Stimulated activated CD8-positive, alpha-beta memory T cell treated with anti-CD3 and anti-CD28 coated beads, Interleukin-7, amount 100 ng/mL, for 1 hour (primary cell): ENCODE data around the gene SH2D3C.
"Not testable (repeated sequence)": the region's sequence is repeated elsewhere in the genome, so short reads cannot be mapped to it uniquely, and the experiment has no call there.

Source experiments
- DNase-seq, 2 donors: peaks; one replicate each; pipeline ENCODE4 v3.0.0-alpha.2; 2020; ENCODE audit warnings: low read depth in 2 of 2

Gene SH2D3C

DNA sequence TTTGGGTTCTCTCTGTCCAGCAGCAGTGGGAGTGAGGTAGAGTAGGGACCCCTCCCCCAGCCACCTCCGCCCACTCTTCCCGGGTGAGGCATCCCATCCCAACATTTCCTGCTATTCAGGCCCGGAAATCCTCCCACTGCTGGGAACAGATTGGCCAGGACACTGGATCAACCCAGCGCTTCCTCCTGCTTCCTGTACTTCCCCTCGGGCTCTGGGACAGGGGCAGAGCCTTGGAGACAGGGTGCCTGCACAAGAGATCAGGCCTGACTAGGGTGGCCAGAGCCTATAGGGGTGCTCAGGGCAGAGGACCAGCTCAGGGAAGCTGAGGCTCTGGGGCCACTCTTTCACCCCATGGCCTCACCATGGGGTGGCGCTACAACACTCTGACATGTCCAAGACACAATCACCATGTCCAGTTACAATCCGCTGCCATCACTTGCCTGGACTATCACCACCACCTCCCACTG, 14.5 kb downstream of the SH2D3C start:
- no peak for DNase-seq

- DNase-seq: no peak
These were observed 16.3 kb downstream of the SH2D3C start for GRCh38 chr9:127762111-127762676.

DNA sequence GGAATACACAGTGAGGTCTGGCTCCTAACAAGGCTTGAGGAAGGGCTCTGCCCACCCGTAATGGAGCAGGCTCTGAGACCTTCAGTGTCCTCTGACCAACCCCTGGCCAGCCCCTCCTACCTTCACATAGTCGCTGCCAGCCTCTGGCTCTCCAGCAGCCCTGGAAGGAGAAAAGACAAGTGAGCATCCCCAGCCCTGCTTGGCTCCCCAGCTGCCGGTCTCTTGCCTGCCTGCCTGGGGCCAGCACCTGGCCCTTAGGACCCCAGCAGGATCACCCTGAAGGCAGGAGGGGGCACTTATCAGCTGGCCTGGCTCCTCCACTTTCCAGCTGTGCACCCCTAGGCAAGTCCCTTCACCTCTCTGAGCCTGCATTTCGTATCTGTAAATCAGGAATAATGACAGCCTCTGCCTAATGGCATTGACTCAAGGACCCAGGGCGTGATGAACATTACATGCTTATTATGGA, 16.9 kb downstream of the SH2D3C start:
- no peak for DNase-seq

DNA sequence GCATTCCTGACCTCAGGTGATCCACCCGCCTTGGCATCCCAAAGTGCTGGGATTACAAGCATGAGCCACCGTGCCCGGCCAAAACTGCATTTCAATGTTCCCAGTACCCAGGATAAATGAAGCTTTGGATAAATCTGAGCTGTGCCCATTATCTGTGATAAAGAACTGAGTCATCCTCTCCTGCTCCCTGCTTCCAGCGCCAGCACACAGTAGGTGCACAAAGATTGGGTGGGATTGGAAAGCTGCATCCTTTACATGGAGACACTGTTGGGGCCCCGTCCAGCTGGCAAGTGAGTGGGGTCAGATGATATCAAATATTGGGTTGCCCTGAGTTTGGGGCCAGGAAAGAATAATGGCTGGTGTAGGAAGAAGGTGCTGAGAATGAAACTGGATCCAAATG, 17.4 kb downstream of the SH2D3C start:
- DNase-seq: no peak

- no peak for DNase-seq
These were observed 19.6 kb downstream of the SH2D3C start for GRCh38 chr9:127758843-127759242.

DNA sequence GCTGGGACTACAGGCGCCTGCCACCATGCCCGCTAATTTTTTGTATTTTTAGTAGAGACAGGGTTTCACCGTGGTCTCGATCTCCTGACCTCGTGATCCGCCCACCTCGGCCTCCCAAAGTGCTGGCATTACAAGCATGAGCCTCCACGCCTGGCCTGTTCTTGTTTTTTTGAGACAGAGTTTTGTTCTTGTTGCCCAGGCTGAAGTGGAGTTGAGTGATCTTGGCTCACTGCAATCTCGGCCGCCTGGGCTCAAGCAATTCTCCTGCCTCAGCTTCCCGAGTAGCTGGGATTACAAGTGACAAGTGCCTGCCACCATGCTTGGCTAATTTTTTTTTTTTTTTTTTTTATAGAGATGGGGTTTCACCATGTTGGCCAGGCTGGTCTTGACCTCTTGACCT, 21.7 kb downstream of the SH2D3C start:
- DNase-seq: not testable (repeated sequence)

DNA sequence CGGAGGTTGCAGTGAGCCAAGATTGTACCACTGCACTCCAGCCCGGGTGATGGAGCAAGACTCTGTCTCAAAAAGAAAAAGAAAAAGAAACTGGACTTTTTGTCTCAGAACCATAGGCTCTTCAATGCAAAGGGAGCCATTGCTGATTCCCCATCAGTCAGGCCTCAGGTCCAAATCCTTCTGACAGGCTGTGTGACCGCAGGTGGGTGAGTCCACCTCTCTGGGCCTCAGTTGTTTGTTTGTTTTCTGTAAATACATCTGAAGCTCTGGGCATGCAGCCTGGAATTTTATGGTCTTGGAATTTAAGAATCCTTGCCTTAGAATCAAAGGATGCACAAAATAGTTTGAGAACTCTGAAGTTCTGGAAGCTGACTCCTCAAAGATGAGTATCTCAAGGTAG, 22.2 kb downstream of the SH2D3C start:
- no peak for DNase-seq

- no peak for DNase-seq
These were observed 23.1 kb downstream of the SH2D3C start for GRCh38 chr9:127755061-127756060.

DNA sequence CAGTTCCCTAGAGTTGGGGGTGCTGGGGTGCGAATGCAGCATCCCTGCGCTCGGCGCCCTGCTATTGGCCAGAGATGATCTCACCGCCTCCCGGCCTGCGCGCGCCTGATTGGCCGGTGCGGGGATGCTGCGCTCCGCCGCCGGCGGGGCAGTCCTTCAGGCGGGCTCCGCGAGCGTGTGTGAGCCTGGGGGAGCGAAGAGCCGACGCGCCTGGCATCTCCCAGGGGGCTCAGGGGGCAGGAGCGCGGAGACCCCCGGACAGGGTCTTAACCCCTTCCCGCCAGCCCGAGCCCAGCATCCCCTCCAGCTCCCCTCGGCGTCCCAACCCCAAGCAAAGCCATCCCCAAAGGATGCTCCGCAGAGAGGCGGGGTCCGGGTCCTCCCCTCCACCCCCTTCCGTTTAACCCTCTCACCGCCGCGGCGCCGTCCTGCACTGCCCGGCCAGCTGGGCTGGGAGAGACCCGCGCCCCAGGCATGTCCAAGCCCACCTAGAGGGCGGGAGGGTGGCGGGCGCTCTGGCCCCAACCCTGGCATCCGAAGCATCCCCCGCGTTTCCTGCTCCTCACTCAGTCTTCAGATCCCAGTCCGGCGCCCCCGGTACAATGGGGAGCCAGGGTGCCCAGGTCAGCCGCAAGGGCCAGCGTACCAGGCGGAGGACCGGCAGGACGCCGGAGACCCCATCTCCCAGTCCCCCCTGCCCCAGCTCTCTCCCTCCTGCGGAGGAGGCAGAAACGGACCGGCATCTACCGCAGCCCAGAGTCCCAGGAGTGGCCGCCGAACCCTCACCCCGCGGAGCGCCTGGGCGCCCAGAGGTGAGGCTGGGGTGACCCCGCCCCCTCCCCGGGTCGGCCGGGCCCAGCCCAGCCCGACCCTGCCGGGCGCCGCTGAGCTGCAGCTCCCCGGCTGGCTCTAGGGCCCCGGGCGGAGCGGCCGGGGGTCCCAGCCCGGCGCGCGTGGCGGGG, 24.1 kb downstream of the SH2D3C start:
- DNase-seq: no peak

- DNase-seq: no peak
These were observed 24.8 kb downstream of the SH2D3C start for GRCh38 chr9:127753622-127754021.

DNA sequence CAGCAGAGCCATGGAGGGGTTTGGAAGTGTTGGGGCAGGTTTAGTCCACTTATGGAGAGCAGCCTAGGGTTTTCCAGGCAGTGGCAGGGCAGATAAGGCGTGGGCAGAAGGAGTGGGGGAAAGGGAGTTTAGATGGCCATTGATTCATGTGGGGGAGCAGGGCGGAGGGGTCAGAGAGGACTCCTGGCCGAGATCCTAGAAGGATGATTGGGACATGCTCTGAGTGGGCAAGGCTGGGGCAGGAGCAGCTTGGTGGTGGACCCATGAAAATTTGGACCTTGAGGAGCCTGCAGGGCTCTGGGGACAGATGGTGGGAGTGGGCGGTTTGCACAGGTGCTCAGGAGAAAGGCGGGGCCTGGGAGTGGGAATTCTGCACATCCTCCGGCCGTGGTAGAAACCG, 25.3 kb downstream of the SH2D3C start:
- DNase-seq: no peak

DNA sequence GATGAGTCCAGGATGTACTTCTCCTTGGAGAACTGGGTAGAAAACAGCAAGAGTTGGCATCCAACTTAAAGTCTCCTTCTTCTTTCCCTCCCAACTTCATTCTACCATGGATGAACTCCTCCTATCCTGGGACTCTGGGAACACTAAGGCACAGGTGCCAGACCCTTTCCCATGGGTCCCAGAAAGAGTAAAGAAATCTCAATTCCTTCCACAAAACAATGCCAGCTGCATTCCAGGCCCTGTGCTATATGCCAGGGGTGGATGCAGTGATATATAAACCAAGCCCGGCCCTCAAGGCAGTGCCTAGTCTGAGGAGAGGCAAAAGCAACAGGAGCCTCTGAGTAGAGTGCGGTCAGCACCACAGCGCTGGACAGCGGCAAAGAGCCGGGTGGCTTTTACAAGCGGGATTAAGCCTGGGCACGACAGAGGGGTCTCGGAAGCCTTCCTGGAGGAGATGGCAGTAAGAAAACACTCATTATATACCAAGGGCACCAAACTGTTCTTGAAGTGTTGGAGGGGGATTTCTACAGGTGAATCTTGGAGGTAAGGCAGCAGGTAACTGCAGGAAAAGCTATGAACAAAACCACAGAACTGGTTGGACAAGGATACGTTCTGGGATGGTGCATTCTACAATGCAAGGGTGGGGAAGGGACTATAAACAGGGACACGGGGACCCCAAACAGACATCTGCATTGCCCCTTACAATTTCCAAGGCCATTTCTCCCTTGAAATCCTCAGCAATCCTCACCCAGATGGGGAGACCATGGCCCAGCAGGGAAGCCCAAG, 27.0 kb downstream of the SH2D3C start:
- DNase-seq: no peak

DNA sequence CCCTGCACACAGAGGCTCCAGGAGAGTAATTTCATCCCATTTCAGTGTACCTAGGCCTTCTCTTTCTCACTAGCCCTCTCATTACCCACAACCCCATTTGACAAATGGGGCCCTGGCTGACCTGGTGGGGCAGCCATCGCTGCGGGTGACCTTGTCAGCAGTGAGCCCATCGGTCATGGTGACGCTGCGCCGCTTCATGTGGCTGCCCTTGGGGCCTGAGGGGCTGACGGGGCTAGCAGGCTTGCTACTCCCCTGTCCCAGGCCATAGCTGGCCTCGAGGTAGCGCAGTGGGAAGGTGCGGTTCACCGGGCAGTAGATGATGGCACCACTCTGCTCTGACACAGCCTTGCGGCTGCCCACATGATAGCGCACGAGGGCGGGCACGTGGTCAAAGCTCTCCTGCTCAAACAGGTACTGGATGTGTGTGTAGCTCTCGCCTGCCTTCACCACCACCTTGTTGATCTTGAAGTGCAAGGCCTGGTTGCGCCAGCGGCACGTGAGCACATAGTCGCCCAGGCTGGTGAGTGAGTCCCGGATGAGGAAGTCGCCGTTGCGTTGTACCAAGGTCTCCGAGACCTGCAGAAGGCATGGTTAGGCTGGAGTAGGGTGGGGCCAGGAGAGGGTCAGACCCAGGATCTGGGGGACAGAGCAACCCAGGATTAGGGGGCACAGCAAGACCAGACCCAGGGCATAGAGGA, 29.2 kb downstream of the SH2D3C start:
- DNase-seq: no peak

DNA sequence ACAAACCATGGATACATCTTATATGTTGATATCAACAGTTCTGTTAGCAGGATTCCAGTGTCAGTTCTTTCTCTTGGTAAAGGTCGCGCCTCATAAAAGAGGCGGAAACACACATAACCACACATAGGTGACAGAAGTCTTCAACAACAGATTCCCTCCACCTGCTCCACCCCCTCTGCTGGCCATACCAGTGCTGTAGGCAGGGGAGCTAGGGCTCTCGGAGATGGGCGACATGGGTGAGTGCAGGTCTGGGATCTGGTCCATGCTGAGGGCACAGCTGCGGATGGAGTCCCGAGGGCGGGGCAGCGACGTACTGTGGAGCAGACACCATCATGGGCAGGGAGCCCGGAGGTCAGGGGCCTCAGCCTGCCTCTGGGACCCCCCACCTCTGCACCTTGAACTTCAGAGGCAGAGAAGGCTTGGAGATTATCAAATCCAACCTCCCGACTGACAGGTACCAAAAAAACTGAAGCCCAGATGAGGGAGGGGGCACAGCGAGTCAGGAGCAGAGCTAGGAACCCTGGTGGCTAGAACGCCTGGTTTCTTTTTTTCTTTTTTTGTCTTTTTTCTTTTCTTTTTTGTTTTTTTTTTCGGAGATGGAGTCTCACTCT, 31.4 kb downstream of the SH2D3C start:
- DNase-seq: no peak

GRCh38 chr9:127744398-127745110, 33.9 kb downstream of the SH2D3C start:
- DNase-seq: no peak

DNA sequence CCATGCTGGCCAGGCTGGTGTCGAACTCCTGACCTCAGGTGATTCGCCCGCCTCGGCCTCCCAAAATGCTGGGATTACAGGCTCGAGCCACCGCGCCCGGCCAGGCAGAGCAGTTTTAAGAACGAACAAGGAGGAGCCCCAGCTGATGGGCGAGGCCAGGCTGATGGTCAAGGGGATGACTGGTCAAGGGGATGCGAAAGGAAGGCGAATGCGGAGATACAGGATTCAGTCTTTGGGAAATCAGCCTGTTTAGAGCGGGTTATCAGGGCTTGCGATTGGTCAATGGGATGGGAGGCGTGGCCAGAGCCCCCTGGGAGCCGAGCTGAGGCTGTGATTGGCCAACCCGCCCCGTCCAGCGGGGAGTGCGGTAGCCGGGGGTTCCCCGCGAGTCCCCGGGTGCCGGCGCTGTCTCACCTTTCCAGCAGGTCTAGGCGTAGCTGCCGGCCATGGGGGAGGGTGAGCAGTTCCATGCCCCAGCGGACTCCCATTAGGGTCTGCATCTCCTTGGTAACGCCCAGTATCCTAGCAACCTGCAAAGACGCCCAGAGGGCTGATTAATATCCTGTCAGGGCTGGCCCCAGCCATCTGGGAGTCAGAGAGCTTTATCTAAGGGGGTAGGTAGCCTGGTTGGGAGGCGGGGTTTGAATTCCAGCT, 35.9 kb downstream of the SH2D3C start:
- no peak for DNase-seq

DNA sequence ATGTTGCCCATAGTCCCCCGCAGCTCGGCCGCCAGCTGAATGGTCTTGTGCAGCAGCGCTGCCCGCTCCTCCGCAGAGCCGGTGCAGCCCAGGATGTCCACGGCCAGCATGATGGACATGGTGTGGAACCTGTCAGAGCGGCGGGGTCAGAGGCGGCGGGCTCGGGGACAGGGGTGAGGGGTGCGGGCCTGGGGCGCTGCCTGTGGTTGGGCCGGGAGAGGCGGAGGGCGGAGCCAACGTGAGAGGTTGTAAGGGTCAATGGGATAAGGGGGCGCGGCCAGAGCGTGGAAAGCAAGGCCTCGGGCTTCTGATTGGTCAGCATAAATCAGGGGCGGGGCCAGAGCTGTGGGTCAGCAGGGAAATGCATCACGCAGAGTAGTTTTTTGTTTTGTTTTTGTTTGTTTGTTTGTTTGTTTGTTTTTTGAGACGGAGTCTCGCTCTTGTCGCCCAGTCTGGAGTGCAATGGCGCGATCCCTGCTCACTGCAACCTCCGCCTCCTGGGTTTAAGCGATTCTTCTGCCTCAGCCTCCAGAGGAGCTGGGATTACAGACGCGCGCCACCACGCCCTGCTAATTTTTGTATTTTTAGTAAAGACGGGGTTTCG, 36.5 kb downstream of the SH2D3C start:
- DNase-seq: no peak

DNA sequence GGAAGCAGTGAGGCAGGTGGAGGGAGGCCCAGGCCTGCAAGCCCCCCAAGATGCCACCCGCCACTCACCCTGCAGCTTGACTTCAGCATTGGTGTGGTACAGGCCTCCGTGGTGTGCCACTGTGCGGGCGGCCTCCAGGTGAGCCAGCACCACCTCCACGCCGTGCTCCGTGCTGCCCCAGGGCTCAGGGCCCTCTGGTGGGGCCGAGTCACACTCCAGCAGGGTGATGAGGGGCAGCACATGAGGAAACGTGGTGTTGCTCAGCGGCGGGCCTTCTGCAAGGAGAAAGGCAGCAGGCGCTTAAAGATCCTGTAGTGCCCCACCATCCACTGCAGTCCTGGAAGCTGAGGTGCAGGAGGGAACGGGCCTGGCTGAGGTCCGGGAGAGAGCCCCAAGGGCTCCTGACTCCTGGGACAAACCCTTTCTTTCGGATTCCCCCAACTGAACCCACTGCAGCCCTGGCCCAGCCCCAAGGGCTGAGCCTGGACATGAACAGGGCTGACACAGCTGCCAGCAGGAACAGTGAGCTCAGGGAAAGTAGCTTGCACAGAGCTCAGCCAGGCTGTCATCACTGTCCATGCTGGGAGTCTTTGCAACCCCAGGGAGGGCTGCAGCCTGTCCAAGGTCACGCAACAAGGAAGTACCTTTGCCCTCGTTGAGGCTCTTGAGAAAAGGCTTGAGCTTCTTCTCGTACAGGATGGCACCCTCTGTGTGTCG, 38.7 kb downstream of the SH2D3C start:
- DNase-seq: no peak
